Endodermal cell (in vitro differentiated cells): Measurements from ENCODE around the gene ADCYAP1R1. TPM values are rescaled to one million over a fixed set of nuclear protein-coding genes. Genes with fewer than 3 reads are reported as not detected.

Source experiments
- DNase-seq: peaks from one replicate; pipeline ENCODE4 v3.0.0-alpha.2; 2017
- H3K27ac ChIP-seq: 2 replicates; pipeline ENCODE4 v1.5.1; 2013; ENCODE audit warnings: mild to moderate bottlenecking, low read depth, low read length, moderate library complexity
- H3K27me3 ChIP-seq: 2 replicates; pipeline ENCODE4 v1.6.1; 2013; ENCODE audit warnings: mild to moderate bottlenecking, low read length, moderate library complexity; ENCODE audit not compliant: insufficient read depth, control insufficient read depth, poor library complexity, severe bottlenecking
- H3K36me3 ChIP-seq: 2 replicates; pipeline ENCODE4 v1.7.0; 2013; ENCODE audit warnings: mild to moderate bottlenecking, low read length, moderate library complexity; ENCODE audit not compliant: control insufficient read depth, insufficient read depth
- H3K4me1 ChIP-seq: one replicate; pipeline ENCODE4 v1.7.0; 2013; ENCODE audit warnings: low read length; ENCODE audit not compliant: control insufficient read depth, insufficient read depth
- H3K4me3 ChIP-seq: 2 replicates; pipeline ENCODE4 v1.5.1; 2013; ENCODE audit warnings: mild to moderate bottlenecking, low read length, moderate library complexity
- H3K9ac ChIP-seq: 2 replicates; pipeline ENCODE4 v1.6.1; 2013; ENCODE audit warnings: mild to moderate bottlenecking, low read length, moderate library complexity; ENCODE audit not compliant: poor library complexity, severe bottlenecking; ENCODE audit errors: extremely low read depth
- H3K9me3 ChIP-seq: 2 replicates; pipeline ENCODE4 v1.6.1; 2013; ENCODE audit warnings: mild to moderate bottlenecking, low read length, moderate library complexity; ENCODE audit not compliant: control insufficient read depth
- H3K27ac Mint-ChIP-seq: 2 replicates; pipeline ENCODE4 v1.8.0; 2020; ENCODE audit warnings: mixed read lengths
- H3K27me3 Mint-ChIP-seq: 2 replicates; pipeline ENCODE4 v1.8.0; 2021; ENCODE audit warnings: mild to moderate bottlenecking, mixed read lengths; ENCODE audit not compliant: insufficient read depth
- H3K36me3 Mint-ChIP-seq: 2 replicates; pipeline ENCODE4 v1.8.0; 2020; ENCODE audit warnings: low read depth, mixed read lengths
- H3K4me1 Mint-ChIP-seq: 2 replicates; pipeline ENCODE4 v1.8.0; 2020; ENCODE audit warnings: mixed read lengths
- H3K4me3 Mint-ChIP-seq: 2 replicates; pipeline ENCODE4 v1.8.0; 2020; ENCODE audit warnings: mild to moderate bottlenecking, moderate library complexity, mixed read lengths
- H3K9me3 Mint-ChIP-seq: 2 replicates; pipeline ENCODE4 v1.8.0; 2020; ENCODE audit warnings: mild to moderate bottlenecking, mixed read lengths
- CTCF ChIP-seq: fragments of 200-600 bp; sonication (generic); conservative IDR thresholded peaks from 2 replicates; pipeline ENCODE4 v1.5.0; 2021; ENCODE audit warnings: antibody characterized with exemption, mild to moderate bottlenecking
- WGBS, 2 experiments: methylation state at CpG; one replicate each; pipeline versions ENCODE4 v1.1.5 to v1.1.7; 2013; ENCODE audit warnings: missing lambda C conversion rate in 2 of 2, mixed read lengths in 1 of 2; ENCODE audit not compliant: insufficient coverage in 1 of 2, insufficient read length in 1 of 2; 5-methylcytosine and 5-hydroxymethylcytosine counted together
- total RNA-seq, 2 donors: library from RNA; stranded (reverse); fragmentation: NEBNext Ultra II Directional in 1 of 2; extraction: Animal tissue kit (Norgen Biotek cat#: 25700) in 1 of 2; gene quantifications; 2 replicates in 1 of 2; 3 replicates in 1 of 2; pipeline ENCODE4 v1.2.1, GENCODE V29; 2021

The ADCYAP1R1 gene
- total RNA-seq, 2 donors from 2014 or later, result 1.2 to 2.1 TPM

GRCh38 chr7:31134246-31135188 lies 82.4 kb downstream of the ADCYAP1R1 start:
- Mint-ChIP-seq H3K4me3 (peak overlapping the region; percentile 29), H3K4me1 (peaks cover 10% of the 10 kb centered on the region)

GRCh38 chr7:31137234-31137633 lies 85.1 kb downstream of the ADCYAP1R1 start:
- Histone ChIP-seq H3K9me3 (no peaks in the 10 kb centered on the region), H3K4me3 (no peak overlapping the region), H3K27ac (no peak overlapping the region), H3K9ac (no peak overlapping the region), H3K4me1 (no peaks in the 10 kb centered on the region), H3K36me3 (no peaks in the 10 kb centered on the region), H3K27me3 (no peaks in the 10 kb centered on the region)
- TF ChIP-seq CTCF, result no peak
- Mint-ChIP-seq H3K27ac (no peak overlapping the region), H3K9me3 (no peaks in the 10 kb centered on the region), H3K4me1 (peaks cover 10% of the 10 kb centered on the region), H3K36me3 (no peaks in the 10 kb centered on the region), H3K4me3 (no peak overlapping the region), H3K27me3 (peaks cover 3% of the 10 kb centered on the region)
- no peak for DNase-seq
- WGBS, 2 experiments, result 86 to 93% methylated on average over 5 to 7 of the region's 7 CpGs

More at GRCh38 chr7:31134246-31135188, 82.4 kb downstream of the ADCYAP1R1 start:
- Histone ChIP-seq H3K27ac (no peak overlapping the region), H3K9me3 (peaks cover 7% of the 10 kb centered on the region), H3K9ac (no peak overlapping the region), H3K4me1 (no peaks in the 10 kb centered on the region), H3K4me3 (no peak overlapping the region), H3K27me3 (no peaks in the 10 kb centered on the region), H3K36me3 (no peaks in the 10 kb centered on the region)
- TF ChIP-seq CTCF, result peak; percentile 87
- DNase-seq, result peak; percentile 95
- no peaks in the 10 kb centered on the region for H3K36me3 Mint-ChIP-seq
- WGBS, 2 experiments, result 55 to 61% methylated on average over 20 to 31 of the region's 31 CpGs
- no peaks in the 10 kb centered on the region for H3K27me3 Mint-ChIP-seq
- H3K27ac Mint-ChIP-seq, result no peak overlapping the region
- H3K9me3 Mint-ChIP-seq, result no peaks in the 10 kb centered on the region

- no peaks in the 10 kb centered on the region for H3K9me3 ChIP-seq
- no peaks in the 10 kb centered on the region for H3K36me3 ChIP-seq
- H3K27ac Mint-ChIP-seq, result no peak overlapping the region
- TF ChIP-seq CTCF, result peak; percentile 73
- H3K27me3 Mint-ChIP-seq, result peaks cover 8% of the 10 kb centered on the region
- no peak overlapping the region for H3K9ac ChIP-seq
- H3K9me3 Mint-ChIP-seq, result peaks cover 4% of the 10 kb centered on the region
- H3K4me3 ChIP-seq, result no peak overlapping the region
- no peaks in the 10 kb centered on the region for H3K27me3 ChIP-seq
- DNase-seq, result peak; percentile 64
- H3K36me3 Mint-ChIP-seq, result no peaks in the 10 kb centered on the region
- no peaks in the 10 kb centered on the region for H3K4me1 Mint-ChIP-seq
- H3K27ac ChIP-seq, result no peak overlapping the region
- H3K4me3 Mint-ChIP-seq, result no peak overlapping the region
- H3K4me1 ChIP-seq, result no peaks in the 10 kb centered on the region
Measured at GRCh38 chr7:31145339-31145738, 93.2 kb downstream of the ADCYAP1R1 start.
